Neural progenitor cell (in vitro differentiated cells): ENCODE results near the gene PLB1. TPM values are rescaled to one million over a fixed set of nuclear protein-coding genes. Genes with fewer than 3 reads are reported as not detected.
A peak's percentile ranks its signal among the peaks of the same experiment; 100 is the strongest.

ENCODE experiments used
- DNase-seq: peaks from one replicate; pipeline ENCODE4 v3.0.0-alpha.2; 2016; ENCODE audit warnings: low spot score
- H2AFZ ChIP-seq: fragments of 200-600 bp; sonication (generic); replicated peaks from 2 replicates; pipeline ENCODE4 v1.6.1; 2016; ENCODE audit warnings: antibody characterized with exemption
- H3F3A ChIP-seq: fragments of 200-600 bp; sonication (generic); 2 replicates; pipeline ENCODE4 v1.6.1; 2016; ENCODE audit warnings: antibody characterized with exemption, low read depth
- H3K27ac ChIP-seq: fragments of 200-600 bp; sonication (generic); 2 replicates; pipeline ENCODE4 v1.5.1; 2016; ENCODE audit warnings: mild to moderate bottlenecking
- H3K27me3 ChIP-seq: fragments of 200-600 bp; sonication (generic); 2 replicates; pipeline ENCODE4 v1.6.1; 2016; ENCODE audit warnings: mild to moderate bottlenecking, moderate library complexity
- H3K36me3 ChIP-seq: fragments of 200-600 bp; sonication (generic); 2 replicates; pipeline ENCODE4 v1.5.1; 2016
- H3K4me1 ChIP-seq: fragments of 200-600 bp; sonication (generic); 2 replicates; pipeline ENCODE4 v1.6.1; 2016; ENCODE audit warnings: mixed run types
- H3K4me2 ChIP-seq: fragments of 200-600 bp; sonication (generic); 2 replicates; pipeline ENCODE4 v1.6.1; 2016
- H3K4me3 ChIP-seq: fragments of 200-600 bp; sonication (generic); 2 replicates; pipeline ENCODE4 v1.5.1; 2016
- H3K79me2 ChIP-seq: fragments of 200-600 bp; sonication (generic); 2 replicates; pipeline ENCODE4 v1.6.1; 2016; ENCODE audit warnings: low read depth
- H3K9ac ChIP-seq: fragments of 200-600 bp; sonication (generic); 2 replicates; pipeline ENCODE4 v1.6.1; 2016
- H3K9me3 ChIP-seq: fragments of 200-600 bp; sonication (generic); 2 replicates; pipeline ENCODE4 v1.5.1; 2016; ENCODE audit warnings: low read depth
- H4K20me1 ChIP-seq: fragments of 200-600 bp; sonication (generic); 2 replicates; pipeline ENCODE4 v1.6.1; 2016; ENCODE audit warnings: low read depth
- H3K27ac Mint-ChIP-seq: 3 replicates; pipeline ENCODE4 v1.8.0; 2021; ENCODE audit warnings: mixed read lengths
- H3K27me3 Mint-ChIP-seq: 2 replicates; pipeline ENCODE4 v1.8.0; 2022; ENCODE audit warnings: low read depth, mild to moderate bottlenecking, inconsistent platforms, moderate library complexity, mixed read lengths; ENCODE audit not compliant: insufficient read depth
- H3K36me3 Mint-ChIP-seq: 3 replicates; pipeline ENCODE4 v1.8.0; 2021; ENCODE audit warnings: mixed read lengths
- H3K4me1 Mint-ChIP-seq: 3 replicates; pipeline ENCODE4 v1.8.0; 2021; ENCODE audit warnings: mixed read lengths
- H3K4me3 Mint-ChIP-seq: 3 replicates; pipeline ENCODE4 v1.8.0; 2021; ENCODE audit warnings: mild to moderate bottlenecking, moderate library complexity, mixed read lengths
- H3K9me3 Mint-ChIP-seq: 3 replicates; pipeline ENCODE4 v1.8.0; 2020; ENCODE audit warnings: mixed read lengths
- CTCF ChIP-seq: fragments of 200-600 bp; sonication (generic); IDR thresholded peaks from 2 replicates; pipeline ENCODE4 v1.5.1; 2017; ENCODE audit warnings: antibody characterized with exemption, mild to moderate bottlenecking
- EZH2 ChIP-seq: fragments of 200-600 bp; sonication (generic); IDR thresholded peaks from 2 replicates; pipeline ENCODE4 v1.6.1; 2017; ENCODE audit warnings: antibody characterized with exemption, mild to moderate bottlenecking, moderate library complexity
- EZH2phosphoT487 ChIP-seq: fragments of 200-600 bp; sonication (generic); IDR thresholded peaks from 2 replicates; pipeline ENCODE4 v1.6.1; 2017; ENCODE audit warnings: antibody characterized with exemption
- total RNA-seq: library from RNA; depleted of rRNA; stranded (reverse); fragments of >200 nt; gene quantifications from 2 replicates; pipeline ENCODE4 v1.2.3, GENCODE V29; 2015; ENCODE audit warnings: low replicate concordance

The PLB1 gene
- total RNA-seq, 1 donor from 2014 or later: not detected

- no peak overlapping the region for H3K9ac ChIP-seq
- H3K4me3 Mint-ChIP-seq: peak overlapping the region; percentile 55
- H4K20me1 ChIP-seq: no peaks in the 10 kb centered on the region
- no peaks in the 10 kb centered on the region for H3K79me2 ChIP-seq
- H3K4me1 ChIP-seq: peaks cover 18% of the 10 kb centered on the region
- no peak overlapping the region for H2AFZ ChIP-seq
- peaks cover 35% of the 10 kb centered on the region for H3K4me1 Mint-ChIP-seq
- H3K9me3 ChIP-seq: no peaks in the 10 kb centered on the region
- H3K27ac Mint-ChIP-seq: no peak overlapping the region
- TF ChIP-seq EZH2: no peak
- TF ChIP-seq CTCF: no peak
- TF ChIP-seq EZH2phosphoT487: no peak
- H3K27me3 Mint-ChIP-seq: peaks cover 19% of the 10 kb centered on the region
- H3K36me3 ChIP-seq: no peaks in the 10 kb centered on the region
- no peaks in the 10 kb centered on the region for H3K9me3 Mint-ChIP-seq
- no peak for DNase-seq
- no peak overlapping the region for H3K4me2 ChIP-seq
- peaks cover 13% of the 10 kb centered on the region for H3F3A ChIP-seq
- no peaks in the 10 kb centered on the region for H3K36me3 Mint-ChIP-seq
- H3K27me3 ChIP-seq: no peaks in the 10 kb centered on the region
- no peak overlapping the region for H3K27ac ChIP-seq
- no peak overlapping the region for H3K4me3 ChIP-seq
These were observed 122.6 kb downstream of the PLB1 start for GRCh38 chr2:28618221-28619141.

GRCh38 chr2:28619213-28620196 is 123.6 kb downstream of the PLB1 start:
- Mint-ChIP-seq H3K9me3 (no peaks in the 10 kb centered on the region), H3K27ac (peak overlapping the region; percentile 58), H3K4me3 (no peak overlapping the region), H3K36me3 (no peaks in the 10 kb centered on the region), H3K27me3 (peaks cover 22% of the 10 kb centered on the region), H3K4me1 (peaks cover 39% of the 10 kb centered on the region)
- H3K36me3 ChIP-seq: no peaks in the 10 kb centered on the region
- H4K20me1 ChIP-seq: no peaks in the 10 kb centered on the region
- H3K4me3 ChIP-seq: no peak overlapping the region
- H3K4me1 ChIP-seq: peaks cover 14% of the 10 kb centered on the region
- H3F3A ChIP-seq: peaks cover 16% of the 10 kb centered on the region
- TF ChIP-seq CTCF: no peak
- TF ChIP-seq EZH2: no peak
- no peak for TF ChIP-seq EZH2phosphoT487
- no peak overlapping the region for H3K27ac ChIP-seq
- H2AFZ ChIP-seq: no peak overlapping the region
- H3K27me3 ChIP-seq: no peaks in the 10 kb centered on the region
- no peak overlapping the region for H3K9ac ChIP-seq
- no peaks in the 10 kb centered on the region for H3K9me3 ChIP-seq
- H3K79me2 ChIP-seq: no peaks in the 10 kb centered on the region
- no peak overlapping the region for H3K4me2 ChIP-seq
- DNase-seq: no peak

GRCh38 chr2:28620291-28620793 is 124.5 kb downstream of the PLB1 start:
- no peak overlapping the region for H3K27ac Mint-ChIP-seq
- DNase-seq: no peak
- Histone ChIP-seq H2AFZ (no peak overlapping the region), H3K9ac (no peak overlapping the region), H3K36me3 (no peaks in the 10 kb centered on the region), H3K27ac (no peak overlapping the region), H3F3A (peaks cover 23% of the 10 kb centered on the region), H4K20me1 (no peaks in the 10 kb centered on the region), H3K9me3 (no peaks in the 10 kb centered on the region), H3K27me3 (no peaks in the 10 kb centered on the region), H3K4me2 (no peak overlapping the region), H3K4me3 (no peak overlapping the region), H3K79me2 (no peaks in the 10 kb centered on the region), H3K4me1 (peaks cover 22% of the 10 kb centered on the region)
- peaks cover 22% of the 10 kb centered on the region for H3K27me3 Mint-ChIP-seq
- H3K4me3 Mint-ChIP-seq: no peak overlapping the region
- no peaks in the 10 kb centered on the region for H3K9me3 Mint-ChIP-seq
- TF ChIP-seq EZH2phosphoT487: no peak
- H3K4me1 Mint-ChIP-seq: peaks cover 47% of the 10 kb centered on the region
- no peaks in the 10 kb centered on the region for H3K36me3 Mint-ChIP-seq
